GM18870 (cell line): Measurements from ENCODE around the gene TBC1D8.

Experiments used
- ATAC-seq: cut with Tn5 transposase; IDR thresholded peaks from one replicate; pipeline ENCODE4 v1.9.1; 2021; ENCODE audit warnings: moderate library complexity; ENCODE audit not compliant: unreplicated experiment

Gene TBC1D8

DNA sequence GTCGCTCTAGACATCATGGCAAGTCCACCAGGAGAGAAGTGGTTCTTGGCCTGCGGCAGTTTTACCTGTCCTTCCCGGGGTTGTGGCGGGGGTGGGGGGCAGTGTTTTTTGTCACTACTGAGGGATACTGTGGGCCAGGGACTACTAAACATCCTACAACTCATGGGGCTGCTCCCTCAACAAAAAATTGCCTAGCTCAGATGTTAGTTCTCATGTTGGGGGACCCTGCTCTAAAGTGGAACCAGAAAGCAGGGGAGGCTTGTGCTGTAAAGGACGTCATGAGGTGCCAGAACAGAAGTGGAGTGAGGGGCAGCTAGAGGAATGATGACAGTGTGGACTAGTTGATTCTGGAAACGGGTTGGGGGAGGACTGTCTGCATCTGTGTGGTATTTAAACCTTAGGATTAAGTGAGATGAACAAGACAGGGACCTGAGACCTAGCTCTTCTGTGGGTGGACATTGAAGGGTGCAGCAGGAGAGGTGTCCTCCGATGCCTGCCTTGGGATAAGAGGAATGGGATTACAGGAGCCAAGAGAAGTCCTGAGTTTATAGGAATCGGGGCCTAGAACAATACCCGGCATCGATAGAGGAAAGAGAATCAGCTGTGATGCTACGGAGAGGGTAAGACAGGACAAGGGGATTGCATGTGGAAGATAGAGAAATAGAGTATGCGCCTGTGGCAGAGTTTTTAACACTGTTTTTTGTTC is 146.4 kb downstream of the TBC1D8 start:
- ATAC-seq, result no peak

DNA sequence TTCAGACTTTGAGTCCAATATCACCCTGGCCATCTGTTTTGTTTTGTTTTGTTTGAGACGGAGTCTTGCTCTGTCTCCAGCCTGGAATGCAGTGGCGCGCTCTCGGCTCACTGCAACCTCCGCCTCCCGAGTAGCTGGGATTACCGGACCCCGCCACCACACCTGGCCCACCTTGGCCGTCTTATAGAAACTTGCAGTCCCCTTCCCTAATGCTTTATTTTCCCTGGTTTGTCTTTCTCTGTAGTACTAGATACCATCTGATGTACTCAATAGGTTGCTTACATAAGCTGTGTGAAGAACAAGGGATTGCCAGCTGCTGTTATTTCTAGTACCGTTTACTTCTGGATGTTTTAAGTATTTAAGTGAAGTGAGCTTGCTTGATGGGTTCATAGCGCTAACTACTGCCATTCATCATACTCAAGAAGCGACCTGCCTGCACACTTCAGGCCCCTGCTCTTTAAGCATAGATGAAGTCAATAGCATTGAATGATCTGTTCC is 147.9 kb downstream of the TBC1D8 start:
- no peak for ATAC-seq

DNA sequence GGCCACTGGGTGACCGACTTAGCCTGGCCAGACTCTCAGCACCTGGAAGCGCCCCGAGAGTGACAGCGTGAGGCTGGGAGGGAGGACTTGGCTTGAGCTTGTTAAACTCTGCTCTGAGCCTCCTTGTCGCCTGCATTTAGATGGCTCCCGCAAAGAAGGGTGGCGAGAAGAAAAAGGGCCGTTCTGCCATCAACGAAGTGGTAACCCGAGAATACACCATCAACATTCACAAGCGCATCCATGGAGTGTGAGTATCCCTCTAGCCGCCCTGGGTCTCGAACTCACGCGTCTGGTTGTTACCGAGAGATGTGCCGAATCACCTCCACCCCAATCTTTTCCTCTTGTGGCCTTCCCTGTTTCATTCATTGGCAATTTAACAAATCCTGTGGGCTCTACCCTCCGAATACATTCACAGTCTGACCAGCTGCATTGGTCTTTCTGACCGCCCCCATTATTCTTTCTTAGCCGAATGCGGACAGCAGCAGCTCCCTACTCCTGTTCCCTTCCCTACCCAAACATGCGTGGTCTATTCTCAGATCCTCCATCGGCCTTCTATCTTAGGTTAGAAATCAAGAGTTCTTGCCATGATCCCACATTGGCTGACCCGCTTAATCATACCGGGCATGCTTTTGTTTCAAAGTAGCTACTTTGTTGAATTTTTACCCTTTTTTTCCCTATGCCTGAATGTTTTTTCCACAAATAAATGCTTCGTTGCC is 148.5 kb downstream of the TBC1D8 start:
- no peak for ATAC-seq

DNA sequence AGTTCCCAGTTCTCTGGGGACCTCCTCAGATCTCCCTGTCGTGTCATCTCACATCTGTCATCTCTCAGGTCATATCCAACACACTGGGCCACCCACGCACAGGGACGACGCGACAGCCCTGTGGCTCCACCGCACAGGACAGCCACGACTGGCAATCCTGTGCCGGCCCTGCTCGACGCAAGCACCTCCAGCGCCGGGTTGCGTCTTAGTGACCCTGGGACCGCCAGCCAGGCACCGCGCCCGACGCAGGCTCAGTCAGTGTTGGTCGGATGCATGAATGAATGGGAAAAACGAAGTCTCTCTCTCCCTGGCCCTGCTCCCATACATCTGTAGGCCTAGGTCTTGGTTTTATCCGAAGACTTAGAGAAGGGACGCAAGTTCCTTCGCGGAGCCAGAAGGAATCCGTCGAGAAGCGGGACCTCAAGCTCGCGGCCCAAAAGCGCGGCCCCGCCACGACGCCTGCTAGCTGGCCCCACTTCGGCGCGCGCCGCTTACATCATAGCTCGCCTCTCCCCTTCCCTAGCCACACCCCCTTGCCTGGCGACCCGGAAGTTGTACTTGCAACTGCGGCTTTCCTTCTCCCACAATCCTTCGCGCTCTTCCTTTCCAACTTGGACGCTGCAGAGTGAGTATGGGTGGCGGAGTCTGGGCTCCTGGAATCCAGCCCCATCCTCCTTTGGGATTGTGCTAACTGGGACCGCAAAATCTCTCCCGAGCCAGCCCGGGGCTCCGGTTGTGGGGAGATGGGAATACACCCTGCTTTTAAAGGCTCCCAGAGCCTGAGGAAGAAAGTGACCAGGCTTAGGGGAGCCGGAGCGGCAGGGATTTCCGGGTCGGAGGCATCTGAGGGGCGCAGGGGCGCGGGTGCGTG is 149.3 kb downstream of the TBC1D8 start, which contains the start of gene RPL31:
Gene RPL31, plus strand, starts transcription at position 599 of the 871 bp plus-strand sequence. CDS start 413 bp downstream, outside the sequence.
- ATAC-seq, result peak; percentile 93

DNA sequence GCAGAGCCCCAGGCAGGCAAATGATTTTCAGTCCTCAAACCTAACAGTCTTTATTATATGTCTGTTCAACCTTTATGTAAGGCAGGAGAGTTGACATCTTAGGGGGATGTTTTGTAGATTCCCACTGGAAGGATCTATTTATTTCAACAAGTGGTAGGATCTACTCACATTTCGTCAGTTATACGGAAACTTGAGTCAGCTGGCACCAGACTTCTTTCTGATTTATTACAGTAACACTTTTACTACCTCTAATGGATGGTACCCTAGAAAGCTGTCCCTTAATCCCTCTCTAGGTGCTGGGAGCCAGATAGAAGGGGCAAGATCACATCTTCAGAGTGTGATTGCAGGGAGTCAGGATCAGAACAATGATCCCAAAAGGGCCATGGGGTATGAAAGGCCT is 151.2 kb downstream of the TBC1D8 start:
- no peak for ATAC-seq

DNA sequence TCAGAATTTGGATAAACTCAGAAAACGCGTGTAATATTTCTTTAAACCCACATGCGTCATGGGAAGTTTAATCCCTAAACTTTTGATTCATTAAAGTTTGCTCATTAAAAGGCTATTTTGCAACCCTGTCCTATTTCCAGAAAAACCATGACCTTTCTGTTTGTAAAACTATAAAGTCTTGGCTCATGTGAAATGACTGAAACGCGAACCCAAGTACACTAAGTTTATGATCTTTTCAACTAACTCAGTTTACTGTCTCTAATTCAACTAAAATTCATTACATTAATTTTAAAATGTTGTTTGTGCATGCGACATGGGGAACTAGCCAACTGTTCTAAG is 153.0 kb downstream of the TBC1D8 start:
- ATAC-seq, result no peak

DNA sequence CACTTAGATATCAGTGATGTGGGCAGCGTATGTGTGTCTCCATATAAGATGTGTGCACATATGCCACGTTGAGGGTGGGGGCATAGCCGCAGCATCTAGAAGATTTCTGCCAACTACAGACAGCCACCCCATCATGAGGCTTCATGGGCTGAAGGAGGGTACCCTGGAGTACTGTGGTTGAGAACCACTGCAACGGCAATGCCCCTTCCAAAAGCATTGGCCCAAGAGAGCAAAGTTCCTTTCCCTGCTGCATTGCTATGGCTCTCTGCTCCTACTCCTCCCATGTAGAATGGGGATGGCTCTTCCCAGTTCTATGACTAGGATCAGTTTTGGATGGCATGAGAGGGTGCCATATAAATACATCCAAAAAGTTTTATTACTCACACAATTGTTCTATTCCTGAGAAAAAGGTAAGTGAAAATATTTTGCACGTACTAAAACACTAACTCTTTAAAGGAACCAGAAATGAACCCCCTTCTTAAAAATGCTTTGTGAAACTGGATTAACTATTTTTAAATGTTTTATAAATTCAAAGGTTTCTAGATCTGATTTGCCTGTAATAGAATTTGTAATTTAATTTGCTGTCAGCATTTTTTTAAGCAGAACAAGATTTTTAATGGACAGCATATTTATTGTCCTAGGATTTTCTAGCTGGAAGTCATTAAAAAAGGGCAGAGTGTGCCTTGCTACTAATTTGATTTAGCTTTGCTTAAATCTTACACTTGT is 153.5 kb downstream of the TBC1D8 start:
- ATAC-seq, result no peak

DNA sequence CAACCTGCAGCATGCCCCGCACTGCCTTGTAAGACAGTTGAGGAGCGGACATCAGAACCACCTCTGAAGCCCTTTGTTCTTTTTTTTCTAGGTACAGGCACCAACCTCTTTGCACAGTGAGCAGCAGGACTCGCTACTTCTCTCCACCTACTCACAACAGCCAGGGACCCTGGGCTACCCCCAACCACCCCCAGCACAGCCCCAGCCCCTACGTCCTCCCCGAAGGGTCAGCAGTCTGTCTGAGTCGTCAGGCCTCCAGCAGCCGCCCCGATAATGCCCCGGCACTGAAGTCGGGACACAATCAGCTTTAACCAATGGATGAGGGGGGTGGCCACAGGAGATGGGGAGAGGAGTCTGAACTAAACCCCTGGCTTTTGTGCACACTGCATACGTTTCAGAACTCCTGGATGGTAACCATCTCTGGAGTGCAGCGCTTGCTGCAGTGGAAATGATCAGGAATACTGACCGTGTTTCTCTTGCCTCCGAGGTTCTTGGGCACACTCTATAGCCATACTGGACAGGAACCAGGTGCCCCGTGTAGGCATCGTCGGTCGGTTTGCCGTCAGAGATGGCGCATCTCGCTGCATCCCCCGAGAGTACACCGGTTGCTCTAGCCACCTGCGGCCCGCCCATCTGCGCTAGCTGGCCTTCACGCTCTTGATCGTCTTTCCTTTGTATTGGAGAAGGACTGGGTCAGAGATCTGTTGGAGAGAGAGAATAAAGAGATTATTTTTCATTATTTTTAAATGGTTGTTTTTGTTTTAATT is 155.7 kb downstream of the TBC1D8 start:
- ATAC-seq, result no peak

DNA sequence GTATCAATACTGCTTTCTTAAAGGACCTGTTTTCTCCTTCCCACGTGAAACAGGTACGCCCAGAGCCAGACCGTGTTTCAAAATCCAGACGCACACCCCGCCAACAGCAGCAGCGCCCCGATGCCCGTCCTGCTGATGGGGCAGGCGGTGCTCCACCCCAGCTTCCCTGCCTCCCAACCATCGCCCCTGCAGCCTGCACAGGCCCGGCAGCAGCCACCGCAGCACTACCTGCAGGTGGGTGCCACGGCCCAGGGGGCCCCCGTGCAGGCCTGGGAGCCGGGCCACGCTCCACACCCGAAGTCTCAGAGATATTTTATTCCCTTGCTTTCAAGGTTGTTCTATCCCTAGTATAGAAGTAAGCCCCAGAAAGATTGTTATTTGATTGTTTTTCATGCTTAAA is 157.9 kb downstream of the TBC1D8 start:
- ATAC-seq, result no peak

DNA sequence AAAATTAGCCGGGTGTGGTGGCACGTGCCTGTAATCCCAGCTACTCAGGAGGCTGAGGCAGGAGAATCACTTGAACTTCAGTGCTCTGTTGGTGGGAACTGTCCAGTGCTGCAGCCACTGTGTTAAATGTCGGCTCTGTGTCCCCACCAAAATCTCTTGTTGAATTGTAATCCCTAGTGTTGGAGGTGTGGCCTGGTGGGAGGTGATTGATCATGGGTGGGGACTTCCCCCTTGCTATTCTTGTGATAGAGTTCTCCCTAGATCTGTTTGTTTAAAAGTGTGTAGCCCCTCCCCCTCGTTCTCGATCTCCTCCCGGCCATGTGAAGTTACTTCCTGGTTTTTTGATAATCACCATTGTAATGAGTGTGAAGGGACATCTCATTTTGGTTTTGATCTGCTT is 158.9 kb downstream of the TBC1D8 start:
- ATAC-seq, result no peak

DNA sequence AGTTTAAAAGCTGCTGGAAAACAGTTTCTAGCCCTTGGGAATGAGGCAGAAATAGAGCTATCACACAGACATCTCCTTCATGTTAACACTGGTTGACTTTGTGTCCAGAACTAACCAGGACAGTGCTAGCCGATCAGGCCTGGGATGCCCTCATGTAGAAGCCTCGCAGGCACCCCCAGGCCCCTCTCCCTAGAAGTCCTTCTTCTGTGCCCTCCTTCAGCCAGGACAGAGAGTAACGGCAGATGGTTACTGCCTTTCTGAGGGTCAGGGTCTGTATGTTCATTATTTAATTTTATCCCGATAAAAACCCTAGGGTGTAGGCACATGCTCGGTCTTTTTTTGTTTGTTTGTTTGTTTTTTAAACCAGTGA is 159.8 kb downstream of the TBC1D8 start:
- ATAC-seq, result no peak

DNA sequence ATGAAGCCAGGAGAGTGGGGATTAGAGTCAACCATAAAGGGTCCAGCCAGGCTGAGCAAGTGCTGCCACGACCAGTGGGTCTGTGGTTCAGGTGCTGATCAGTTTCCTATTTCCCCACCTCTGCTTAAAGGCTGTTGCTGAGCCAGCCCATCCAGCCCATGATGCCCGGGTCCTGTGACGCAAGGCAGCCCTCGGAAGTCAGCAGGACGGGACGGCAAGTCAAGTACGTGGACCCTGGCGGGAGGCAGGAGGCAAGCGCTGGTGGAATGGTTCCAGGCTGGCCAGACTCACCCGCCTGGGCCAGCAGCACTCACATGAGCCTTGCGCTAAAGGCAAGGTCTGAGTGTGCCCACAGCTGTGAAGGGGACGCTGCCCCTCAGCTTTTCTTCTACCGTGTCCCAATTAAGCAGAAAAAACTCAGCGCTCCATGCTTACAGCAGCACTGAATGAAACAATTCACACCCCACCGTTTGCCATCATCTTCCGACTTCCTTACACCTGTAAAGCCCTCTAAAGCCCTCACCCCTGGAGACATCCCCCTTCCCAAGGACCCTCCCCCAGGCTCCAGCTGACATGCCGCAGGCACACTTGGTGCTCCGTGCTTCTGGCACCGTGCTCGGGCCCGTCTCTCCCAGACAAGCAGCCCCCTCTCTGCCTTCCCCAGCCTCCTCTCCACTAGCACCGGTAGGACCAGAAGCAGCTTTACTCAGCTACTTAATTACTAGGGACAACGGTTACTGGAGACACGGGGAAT is 160.4 kb downstream of the TBC1D8 start:
- no peak for ATAC-seq

DNA sequence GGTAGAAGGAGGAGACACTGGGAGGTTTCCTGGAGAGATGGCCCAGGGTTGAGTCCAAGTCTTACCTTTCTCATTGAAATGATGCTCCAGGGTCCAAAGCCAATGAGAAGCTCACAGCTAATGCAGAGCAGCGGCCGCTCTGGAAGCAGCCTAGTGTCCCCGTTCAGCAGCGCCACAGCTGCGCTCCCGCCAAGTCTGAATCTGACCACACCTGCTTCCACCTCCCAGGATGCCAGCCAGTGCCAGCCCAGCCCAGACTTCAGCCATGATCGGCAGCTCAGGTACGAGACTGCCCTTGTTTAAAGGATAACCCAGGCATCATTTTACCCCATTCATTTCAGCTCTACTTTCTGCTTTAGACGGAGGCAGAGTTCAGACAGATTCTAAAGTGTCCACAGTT is 161.0 kb downstream of the TBC1D8 start:
- ATAC-seq, result no peak

DNA sequence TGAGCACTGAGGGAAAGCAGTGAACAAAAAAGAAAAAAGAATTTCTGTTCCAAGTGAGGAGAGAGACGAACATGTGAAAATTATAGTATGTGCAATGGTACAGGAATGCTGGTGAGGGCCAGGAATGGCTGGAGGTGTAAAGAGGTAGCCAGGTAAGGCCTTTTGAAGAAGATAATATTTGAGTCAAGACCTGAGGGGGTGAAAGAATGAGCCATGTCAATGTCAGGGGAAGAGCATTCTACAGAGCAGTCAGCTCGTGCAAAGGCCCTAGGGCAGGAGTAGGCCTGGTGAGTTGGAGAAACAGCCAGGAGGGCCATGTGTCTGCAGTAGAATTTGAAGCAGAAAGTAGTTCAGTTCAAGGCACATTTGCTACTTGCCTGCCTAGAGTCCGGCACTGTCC is 161.5 kb downstream of the TBC1D8 start:
- ATAC-seq, result no peak

DNA sequence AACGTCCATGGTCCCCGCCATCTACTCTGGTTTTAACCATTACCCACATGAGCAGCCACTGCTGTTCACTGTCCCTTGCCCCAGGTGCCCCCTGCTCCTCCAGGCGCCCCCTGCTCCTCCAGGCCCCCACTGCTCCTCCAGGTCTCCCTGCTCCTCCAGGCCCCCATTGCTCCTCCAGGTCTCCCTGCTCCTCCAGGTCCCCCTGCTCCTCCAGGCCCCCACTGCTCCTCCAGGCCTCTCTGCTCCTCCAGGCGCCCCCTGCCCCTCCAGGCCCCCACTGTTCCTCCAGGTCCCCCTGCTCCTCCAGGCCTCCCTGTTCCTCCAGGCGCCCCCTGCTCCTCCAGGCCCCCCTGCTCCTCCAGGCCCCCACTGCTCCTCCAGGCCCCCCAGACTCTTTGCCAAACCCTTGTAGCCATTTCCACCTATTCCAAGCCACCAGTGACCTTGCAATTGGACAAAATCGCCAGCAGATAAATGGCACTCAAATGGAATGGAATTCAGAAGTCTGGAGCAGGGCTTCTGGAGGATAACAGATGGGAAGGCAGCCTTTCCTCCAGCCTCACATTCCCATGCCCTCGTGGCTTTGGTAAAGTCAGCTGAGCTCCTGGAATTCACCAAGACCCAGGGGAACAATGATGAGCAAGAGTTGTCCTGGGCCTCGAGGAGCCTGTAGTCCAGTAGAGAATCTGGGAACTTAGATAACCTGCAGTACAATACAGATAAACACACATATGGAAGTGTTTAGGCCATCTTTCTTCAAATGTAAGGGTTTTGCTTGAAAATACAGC is 162.4 kb downstream of the TBC1D8 start:
- ATAC-seq, result no peak

DNA sequence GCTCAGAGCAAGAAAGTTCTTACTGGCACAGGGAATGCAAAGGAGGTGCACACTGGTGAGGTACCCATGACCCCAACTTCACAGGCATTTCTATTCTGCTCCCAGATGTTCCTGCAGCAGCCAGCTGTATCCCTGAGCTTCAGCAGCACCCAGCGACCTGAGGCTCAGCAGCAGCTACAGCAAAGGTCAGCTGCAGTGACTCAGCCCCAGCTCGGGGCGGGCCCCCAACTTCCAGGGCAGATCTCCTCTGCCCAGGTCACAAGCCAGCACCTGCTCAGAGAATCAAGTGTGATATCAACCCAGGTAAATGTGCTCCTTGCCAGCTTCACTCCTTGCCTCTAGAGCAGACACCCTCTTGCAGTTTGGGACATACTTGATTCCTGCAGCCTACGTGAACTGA is 163.2 kb downstream of the TBC1D8 start:
- ATAC-seq, result no peak

DNA sequence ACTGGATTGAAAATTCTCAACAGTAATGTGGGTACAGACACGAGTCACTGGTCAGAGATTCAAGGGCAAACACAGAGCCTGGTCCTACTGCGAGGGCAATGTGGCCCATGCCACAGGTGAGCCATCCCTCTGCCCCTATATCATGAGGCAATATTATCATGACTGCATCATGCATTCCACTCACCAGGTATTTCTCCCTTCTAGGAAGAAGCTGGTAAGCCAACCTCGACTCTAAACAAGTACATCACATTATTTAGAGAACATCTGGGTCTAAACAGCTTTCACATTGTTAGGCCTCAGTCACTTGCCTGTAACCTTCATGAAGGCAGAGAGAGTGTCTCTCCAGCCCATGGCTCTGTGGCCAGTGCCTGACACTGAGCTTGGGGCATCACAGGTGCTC is 163.6 kb downstream of the TBC1D8 start:
- ATAC-seq, result no peak

DNA sequence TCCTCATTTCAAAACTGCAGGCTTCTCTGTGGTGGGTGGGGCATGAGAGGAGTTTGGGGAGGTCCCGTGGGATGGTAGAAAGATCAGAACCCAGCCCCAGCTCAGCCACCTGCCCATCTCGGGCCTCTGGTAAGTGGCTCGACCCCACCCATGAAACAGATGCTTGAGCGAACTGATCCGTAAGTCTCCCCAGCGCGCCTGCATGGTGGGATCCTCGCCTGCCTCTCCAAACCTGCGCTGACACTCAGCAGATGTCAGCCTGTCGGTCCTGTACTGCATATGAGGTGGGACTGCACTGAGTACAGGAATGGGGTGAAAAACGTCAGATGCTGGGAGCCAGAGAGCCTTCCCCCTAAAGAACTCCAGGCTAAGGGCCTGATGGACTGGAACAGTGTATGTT is 165.0 kb downstream of the TBC1D8 start:
- ATAC-seq, result no peak

DNA sequence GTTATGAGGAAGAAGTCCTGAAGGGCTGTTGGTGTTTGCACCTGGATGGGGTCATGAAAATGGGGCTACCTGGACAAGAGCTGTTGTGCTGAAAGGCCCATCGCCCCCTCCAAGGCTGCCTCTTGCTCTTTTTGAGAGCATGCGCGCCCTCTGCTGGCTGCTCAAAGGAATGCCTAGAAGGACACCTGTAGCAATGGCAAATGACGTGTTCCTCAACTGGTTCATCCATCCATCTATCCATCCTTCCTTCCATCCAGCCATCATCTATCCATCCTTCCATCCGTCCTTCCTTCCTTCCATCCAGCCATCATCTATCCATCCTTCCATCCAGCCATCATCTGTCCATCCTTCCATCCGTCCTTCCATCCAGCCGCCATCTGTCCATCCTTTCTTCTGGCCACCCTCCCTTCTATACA is 166.3 kb downstream of the TBC1D8 start:
- ATAC-seq, result no peak
